Stimulated activated CD8-positive, alpha-beta memory T cell treated with anti-CD3 and anti-CD28 coated beads, Interleukin-4, amount 100 ng/mL, for 24 hours (primary cell): Measurements from ENCODE around the gene CHEK2.
"Not testable (repeated sequence)": the region's sequence is repeated elsewhere in the genome, so short reads cannot be mapped to it uniquely, and the experiment has no call there.

Experiments used
- DNase-seq: peaks from one replicate; pipeline ENCODE4 v3.0.0-alpha.2; 2020; ENCODE audit warnings: low read depth

CHEK2 gene

DNA sequence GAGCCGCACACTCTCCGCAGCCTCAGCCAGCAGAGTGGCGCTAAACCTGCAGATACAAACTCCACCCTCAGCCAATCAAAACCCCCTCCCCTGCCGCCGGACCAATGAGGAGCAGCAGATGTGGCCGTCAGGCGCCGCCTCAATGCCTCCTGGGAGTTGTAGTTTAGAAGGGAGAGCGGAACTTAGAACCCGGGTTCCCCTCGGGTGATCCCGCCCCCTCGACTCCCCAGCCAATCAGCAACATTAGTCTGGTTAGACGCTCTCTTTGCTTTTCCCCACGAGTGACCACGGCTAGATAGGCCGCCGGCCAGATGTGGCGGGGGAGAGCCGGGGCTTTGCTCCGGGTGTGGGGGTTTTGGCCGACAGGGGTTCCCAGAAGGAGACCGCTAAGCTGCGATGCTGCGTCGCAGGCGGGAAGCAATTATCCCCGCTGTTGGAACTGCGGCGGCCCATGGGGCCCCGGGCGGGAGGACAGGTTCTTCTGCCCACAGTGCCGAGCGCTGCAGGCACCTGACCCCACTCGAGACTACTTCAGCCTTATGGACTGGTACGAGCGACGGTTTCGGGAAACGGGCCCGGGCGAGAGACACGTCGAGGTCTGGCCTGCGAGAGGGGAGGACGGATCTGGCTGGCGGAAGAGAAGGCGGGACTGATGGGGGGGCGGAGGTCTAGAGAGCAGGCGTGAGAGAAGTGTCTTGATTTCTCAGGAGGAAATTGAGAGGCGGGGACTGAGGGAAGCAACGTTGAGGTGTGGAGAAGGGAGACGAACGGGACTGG lies at the start of gene CHEK2, which contains the start of gene HSCB:
TSS of gene CHEK2 (minus strand) at position 36 of the 777 bp plus-strand sequence. CDS start 7,099 bp downstream, outside the sequence.
TSS of gene HSCB (plus strand) at position 255 of the 777 bp plus-strand sequence. CDS start at position 312, 57 bp downstream.
- peak; percentile 95 for DNase-seq

DNA sequence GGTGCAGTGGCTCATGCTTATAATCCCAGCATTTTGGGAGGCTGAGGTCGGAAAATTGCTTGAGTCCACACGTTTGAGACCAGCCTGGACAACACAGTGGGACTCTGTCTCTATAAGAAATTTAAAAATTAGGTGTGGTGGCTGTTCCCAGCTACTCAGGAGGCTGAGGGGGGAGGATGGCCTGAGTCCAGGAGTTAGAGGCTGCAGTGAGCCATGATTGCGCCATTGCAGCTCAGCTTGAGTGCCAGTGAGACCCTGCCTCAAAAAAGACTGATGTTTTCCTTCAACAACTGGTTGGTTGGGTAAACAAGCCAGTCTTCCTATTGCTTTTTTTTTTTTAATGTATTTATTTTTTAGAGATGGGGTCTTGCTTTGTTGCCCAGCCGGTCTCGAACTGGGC lies 49.5 kb upstream of the CHEK2 start:
- DNase-seq = no peak

DNA sequence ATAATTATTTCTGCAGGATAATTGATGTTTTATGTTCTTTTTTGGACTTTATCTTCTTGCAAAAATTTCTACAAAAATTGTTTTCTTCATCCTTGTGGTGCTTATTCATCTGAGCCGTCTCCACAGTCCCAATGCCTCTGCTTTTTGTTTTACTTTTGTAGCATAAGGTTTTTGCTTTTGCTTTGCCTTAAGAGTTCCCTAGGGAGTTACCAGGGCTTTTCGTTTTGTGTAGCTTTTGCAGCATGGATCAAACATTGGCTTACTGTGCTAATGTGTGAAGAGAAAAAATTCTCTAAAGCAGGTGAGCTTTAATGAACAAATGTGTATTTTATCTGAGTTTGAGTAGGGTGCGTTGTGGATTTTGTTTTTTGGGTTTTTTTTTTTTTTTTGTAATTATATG lies 47.0 kb upstream of the CHEK2 start:
- DNase-seq = no peak

DNA sequence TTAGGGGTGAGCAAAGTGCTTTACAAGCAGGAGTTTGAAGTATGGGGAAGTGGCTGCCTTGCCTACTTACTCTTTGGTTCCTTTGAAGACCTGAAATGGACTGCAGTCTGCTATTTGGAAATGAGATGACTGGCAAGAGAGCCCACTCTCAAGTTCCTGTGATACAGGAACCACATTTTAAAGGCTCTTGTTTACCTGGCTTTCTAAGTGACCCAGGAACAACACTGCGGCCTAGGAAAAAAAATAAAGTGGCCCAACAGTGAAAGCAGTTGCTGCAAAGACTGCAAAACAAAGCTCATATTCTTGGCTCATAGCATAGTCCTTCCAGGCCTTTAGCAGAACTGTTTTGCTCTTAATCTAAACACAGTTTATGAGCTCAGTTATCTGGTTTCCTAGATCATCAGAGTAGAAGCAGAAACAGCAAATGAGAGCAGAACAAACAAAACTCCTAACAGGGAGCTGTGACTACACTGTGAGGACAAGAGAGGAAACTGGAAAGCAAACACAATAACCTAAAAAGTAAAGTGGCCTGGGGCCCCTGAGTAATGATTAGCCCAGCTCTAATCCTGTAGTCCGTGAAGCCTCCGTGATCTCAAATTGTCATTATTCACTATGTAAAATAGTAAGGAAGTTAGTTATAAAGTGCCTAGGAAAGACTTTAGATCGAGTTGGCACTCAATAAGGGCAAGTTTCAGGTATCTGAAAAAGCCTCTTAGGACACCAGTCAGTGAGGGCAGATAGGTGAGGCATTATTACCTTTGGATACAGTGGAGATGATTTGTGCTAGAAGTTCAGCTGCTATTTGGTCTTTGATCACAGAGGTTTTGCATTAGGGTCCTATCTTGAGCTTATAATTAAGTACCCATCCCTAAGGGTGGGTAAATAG lies 42.4 kb upstream of the CHEK2 start:
- DNase-seq = no peak

DNA sequence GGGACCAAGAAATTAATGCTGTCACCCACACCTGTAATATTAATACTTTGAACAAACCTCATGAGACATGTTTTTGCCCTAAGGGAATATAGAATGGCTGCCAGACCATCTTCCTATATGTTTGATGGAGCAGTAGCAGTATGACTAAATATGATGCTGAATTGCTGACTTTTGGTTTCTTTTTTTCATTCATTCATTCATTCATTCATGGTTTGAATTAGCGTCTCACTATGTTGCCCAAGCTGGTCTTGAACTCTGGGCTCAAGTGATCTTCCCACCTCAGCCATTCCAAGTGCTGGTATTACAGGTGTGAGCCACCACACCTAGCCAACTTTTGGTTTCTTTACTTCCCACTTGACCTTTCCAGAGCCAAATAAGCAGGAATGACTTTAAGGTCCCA lies 38.7 kb upstream of the CHEK2 start:
- no peak for DNase-seq

DNA sequence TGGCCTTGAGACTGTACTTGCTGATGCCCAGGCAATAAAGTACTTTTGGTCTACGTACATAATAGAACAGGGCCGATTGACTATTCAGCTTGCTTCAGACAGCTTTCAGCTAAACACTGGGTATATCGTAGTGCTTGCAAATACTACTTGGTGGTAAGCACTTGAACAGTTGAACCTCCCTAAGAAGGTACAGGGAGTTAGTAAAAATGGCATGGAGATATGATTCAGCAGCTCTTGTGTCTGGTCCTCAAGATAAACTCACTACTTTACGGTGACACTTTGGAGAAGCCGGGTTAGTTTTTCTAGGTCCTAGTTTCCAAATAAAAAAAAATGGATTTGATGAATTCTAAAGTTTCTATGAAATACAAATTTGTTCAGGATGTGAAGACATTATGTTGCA lies 38.2 kb upstream of the CHEK2 start:
- DNase-seq = no peak

DNA sequence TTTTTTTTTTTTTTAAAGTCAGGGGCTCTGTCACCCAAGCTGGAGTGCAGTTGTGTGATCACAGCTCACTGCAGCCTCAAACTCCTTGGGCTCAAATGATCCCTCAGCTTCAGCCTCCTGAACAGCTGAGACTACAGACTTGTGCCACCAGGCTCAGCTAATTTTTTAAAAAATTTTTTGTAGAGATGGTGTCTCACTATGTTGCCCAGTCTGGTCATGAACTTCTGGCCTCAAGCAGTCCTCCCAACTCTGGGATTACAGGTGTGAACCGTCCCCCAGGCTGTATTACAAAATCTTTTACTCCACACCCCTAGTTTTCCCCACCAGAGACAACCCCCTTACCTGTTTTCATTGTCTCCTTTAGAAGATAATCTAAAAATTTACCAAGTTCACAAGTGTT lies 32.8 kb upstream of the CHEK2 start:
- DNase-seq = no peak

DNA sequence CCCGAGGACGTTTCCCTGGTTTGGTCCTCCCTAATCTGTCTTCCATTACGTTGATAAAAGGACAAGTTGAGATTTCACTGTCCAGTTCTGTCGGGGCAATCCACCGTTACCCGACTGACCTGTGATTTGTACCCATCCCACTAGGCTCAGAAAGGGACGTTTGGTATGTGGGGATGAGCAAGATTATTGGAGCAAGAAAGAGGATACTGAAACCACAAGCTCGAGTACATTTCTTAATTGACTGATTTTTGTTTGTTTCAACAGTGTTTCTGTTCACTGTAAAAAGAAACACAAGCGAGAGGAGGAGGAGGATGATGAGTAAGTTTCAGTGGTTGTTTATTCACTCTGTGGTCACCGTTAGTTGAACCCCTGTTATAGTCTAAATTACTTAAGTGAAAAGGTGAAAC lies 31.8 kb upstream of the CHEK2 start:
- DNase-seq = no peak

DNA sequence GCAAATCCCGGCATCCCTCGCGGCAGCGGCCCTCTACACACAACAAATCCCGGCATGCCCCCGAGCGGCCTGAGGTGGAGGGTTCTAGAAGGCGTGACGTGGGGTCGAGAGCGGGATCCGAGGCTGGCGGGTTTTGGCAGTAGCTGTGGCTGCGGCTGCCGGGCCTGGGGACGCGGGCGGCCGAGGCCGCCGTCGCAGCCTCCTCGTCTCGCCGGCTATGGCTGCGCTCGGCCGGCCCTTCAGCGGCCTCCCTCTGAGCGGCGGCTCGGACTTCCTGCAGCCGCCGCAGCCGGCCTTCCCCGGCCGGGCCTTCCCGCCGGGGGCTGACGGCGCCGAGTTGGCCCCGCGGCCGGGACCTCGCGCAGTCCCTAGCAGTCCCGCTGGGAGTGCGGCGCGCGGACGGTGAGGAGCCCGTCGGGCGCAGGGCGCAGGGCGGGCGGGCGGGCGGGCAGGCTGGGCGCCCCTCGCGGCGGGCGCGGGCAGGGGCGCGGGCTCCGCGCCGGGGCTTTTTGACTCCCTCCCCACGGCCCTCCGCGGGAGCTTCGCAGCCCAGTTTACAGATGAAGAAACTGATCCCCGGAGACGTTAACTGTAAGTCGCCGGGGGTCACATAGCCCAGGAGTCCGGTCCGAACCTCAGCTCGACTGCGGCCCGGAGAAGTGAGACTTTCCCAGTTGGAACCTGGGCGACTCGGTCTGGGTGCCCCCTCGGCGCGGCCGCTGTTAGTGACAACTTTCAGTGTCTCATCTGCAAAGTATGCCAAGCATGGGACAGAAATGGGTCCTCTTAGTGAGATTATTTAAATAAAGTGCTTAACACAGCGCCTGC lies 31.2 kb upstream of the CHEK2 start, which contains the start of gene CCDC117:
TSS of gene CCDC117 (plus strand) at position 63 of the 828 bp plus-strand sequence. CDS start at position 218, 155 bp downstream.
- peak; percentile 89 for DNase-seq

DNA sequence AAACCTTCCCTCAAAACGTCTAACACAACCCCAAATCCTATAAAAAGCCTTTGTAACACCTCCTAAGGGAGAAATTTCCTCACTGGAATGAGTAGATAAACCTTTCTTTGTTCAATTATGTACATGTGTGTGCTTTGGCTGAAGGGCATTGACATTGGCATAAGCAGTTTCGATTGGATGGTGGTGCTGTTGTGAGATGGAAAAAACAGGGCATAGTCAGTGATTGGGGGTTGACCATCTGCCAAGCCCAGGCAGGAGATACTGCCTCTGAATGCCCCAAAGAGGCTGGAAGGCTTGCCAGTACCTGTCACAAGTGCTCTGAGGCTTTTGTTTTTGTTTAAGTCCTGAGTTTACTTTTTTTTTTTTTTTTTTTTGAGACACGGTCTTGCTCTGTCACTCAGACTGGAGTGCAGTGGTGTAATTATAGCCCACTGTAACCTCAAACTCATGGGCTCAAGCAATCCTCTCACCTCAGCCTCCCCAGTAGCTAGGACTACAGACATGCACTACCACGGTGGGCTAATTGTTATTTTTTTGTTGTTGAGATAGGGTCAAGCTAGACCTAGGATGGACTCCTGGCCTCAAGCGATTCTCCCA lies 29.7 kb upstream of the CHEK2 start:
- no peak for DNase-seq

DNA sequence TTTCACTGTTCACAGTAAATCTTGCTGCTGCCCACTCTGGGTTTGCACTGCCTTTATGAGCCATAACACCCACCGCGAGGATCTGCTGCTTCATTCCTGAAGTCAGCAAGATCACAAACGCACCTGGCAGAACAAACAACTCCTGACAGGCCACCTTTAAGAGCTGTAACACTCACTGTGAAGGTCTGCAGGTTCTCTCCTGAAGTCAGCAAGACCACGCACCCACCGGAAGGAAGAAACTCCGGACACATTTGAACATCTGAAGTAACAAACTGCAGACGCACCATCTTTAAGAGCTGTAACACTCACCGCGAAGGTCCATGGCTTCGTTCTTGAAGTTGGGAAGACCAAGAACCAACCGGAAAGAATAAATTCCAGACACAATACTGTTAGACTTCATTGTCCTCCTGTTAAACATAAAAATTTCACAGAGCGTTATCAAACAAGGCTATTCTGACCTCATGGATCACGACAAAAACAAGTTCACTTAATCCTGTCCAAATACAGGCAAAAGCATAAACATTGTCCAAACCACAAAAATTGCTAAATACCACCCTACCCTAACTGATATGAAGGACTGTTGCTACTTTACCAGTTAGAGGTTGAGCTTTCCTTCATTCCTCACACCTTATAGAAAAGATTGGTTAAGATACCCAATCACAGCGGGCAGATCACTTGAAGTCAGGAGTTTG lies 27.9 kb upstream of the CHEK2 start:
- no peak for DNase-seq

DNA sequence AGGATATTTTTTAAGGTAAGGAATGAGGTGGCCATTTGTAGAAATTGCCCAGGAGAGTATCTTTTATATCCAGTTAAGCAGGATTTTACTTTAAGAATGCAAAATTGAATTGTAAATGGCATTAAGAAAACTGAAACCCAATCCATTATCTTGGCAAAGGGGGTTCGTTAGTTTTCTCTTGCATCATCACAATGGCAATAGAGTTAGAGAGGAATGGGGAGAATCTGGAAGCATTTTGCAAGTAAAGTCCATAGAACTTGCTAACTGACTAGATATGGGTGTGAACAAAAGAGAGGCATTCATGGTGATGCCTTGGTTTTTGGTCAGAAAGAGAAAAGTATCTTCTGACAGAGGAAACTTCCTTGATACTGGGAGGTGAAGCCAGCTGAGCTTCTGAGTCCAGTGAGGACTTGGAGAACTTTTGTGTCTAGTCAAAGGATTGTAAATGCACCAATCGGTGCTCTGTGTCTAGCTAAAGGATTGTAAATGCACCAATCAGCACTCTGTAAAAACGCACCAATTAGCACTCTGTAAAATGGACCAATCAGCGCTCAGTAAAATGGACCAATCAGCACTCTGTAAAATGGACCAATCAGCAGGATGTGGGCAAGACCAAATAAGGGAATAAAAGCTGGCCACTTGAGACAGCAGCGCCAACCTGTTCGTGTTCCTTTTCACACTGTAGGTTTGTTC lies 27.2 kb upstream of the CHEK2 start:
- DNase-seq = no peak

DNA sequence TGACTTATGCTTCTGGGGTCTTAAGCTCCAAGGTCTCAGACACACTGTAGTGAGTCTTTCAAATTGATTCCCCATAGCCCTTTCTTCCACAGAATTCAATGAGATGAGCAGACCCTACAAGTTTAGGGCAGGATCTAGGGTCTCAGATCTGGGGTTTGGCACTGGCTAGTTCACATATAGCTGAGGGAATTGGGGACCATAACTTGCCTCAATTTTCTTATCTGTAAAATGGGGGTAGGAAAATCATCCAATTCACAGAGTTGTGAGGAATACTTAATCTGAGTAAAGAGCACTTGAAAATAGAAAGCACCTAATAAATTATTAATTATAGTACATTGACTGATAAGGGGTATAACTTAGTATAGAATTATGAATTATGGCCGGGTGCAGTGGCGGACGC lies 25.0 kb upstream of the CHEK2 start:
- DNase-seq = no peak

DNA sequence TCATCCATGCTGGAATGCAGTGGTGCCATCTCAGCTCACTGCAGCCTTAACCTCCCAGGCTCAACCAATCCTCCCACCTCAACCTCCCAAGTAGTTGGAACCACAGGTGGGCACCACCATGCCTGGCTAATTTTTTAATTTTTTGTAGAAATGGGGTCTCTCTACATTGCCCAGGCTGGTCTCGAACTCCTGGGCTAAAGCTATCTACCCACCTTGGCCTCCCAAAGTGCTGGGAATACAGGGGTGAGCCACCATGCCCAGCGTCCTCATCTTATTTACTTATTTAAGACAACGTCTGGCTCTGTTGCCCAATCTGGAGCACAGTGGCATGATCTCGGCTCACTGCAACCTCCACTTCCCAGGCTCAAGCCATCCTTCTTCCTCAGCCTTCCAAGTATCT lies 20.4 kb upstream of the CHEK2 start:
- not testable (repeated sequence) for DNase-seq

DNA sequence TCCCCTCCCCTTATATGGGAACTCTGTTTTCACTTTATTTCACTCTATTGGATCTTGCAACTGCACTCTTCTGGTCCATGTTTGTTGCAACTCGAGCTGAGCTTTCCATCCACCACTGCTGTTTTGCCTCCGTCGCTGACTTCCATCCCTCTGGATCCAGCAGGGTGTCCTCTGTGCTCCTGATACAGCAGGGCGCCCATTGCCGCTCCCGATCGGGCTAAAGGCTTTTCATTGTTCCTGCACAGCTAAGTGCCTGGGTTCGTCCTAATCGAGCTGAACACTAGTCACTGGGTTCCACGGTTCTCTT lies 19.8 kb upstream of the CHEK2 start:
- DNase-seq = no peak

DNA sequence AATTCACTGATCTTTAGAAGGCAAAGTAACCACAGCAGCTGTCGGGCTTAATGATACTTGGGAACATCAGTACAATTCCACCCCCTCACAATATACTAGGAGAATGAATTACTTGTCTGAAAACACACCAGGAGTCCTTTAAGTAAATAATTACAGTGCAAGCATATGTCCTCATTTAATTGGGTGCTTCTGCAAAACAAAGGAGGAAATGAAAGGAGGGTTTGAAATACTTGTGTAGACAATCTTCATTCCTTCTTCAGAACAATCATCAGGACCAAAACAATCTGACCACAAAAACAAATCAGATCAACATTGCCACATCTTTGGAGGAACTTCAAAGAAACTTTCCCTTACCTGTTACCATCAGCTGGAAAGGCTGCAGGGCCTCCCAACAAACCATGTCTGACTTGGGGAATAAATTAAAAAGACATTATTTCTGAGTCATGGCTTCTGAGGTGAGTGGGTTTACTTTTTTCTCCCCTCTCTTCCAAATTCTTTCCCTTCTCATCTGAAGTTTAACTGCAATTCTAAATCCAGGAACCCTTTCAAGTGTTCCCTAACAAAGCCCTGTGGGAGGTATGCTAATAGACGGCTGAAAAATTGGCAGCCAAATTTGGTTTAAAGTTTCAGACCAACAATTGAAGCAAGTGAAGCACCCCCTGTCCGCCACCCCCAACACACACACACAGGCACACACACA lies 18.4 kb upstream of the CHEK2 start:
- DNase-seq = no peak

DNA sequence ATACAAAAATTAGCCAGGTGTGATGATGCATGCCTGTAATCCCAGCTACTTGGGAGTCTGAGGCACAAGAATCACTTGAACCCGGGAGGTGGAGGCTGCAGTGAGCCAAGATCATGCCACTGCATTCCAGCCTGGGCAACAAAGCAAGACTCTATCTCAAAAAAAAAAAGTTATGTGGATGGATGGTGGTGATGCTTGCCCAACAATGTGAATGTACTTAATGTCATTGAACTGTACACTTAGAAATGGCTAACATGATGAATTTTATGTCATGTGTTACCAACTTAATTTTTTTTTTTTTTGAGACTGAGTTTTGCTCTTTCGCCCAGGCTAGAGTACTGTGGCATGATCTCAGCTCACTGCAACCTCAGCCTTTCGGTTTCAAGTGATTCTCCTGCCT lies 12.9 kb upstream of the CHEK2 start:
- DNase-seq = not testable (repeated sequence)

DNA sequence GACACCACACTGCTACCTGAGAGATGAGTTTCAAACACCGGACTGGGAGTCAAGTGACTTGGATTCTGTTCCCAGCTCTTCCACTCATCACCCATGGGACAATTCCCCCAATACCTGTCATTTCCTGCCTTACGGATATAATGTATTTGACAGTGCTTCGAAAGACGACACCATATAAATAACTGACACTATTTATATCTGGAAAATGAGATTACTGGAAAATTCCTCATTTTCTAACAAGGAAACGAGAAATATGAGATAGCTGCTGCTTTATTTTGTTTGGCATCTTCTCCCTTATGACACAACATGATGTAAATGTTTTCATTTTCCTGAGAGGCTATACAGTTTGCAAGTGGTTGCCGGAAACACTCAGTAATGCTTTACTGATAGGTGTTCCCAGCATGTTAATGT lies 8.9 kb upstream of the CHEK2 start:
- no peak for DNase-seq

DNA sequence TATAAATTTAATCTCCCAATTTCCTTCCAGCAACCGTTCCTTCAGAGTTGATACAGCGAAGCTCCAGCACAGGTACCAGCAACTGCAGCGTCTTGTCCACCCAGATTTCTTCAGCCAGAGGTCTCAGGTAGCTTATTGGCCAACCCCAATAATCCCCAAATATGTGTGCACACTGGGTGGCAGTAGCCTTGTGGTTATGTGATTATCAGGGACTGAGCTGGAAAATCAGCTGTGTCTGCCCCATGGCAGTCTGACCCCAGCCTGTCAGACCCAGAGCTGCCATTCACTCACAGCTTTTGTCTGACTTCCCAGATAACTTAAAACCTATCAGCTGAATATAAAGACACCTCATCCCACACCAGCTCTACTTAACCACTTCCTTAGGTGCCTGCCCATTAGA lies 2.2 kb upstream of the CHEK2 start:
- DNase-seq = no peak

DNA sequence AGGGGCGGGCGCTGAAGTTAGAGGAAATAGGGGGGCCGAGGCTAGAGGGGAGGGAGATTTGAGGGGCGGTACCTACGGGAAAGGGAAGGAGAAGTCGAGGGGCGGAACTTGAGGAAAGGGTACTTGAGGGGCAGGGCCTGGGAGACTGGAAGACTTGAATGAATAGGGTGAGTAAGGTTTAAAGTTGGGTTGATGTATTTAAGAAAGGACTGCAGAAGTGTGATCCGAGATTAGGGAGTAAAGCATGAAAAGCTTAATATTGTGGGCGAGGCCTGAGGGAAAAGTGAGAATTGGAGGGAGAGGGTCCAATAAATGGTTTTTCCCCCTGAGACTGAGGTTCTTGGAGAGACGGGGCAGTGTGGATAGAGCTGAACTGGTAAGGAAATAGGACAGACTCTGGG lies 942 bp upstream of the CHEK2 start:
- no peak for DNase-seq
